HG03045 (cell line): ENCODE measurements around the gene HYAL3.
"Not testable (repeated sequence)": the region's sequence is repeated elsewhere in the genome, so short reads cannot be mapped to it uniquely, and the experiment has no call there.

Experiments
- ATAC-seq: cut with Tn5 transposase; IDR thresholded peaks from one replicate; pipeline ENCODE4 v1.9.1; 2021; ENCODE audit warnings: mild to moderate bottlenecking, moderate library complexity; ENCODE audit not compliant: unreplicated experiment

Gene HYAL3

GRCh38 chr3:50259432-50260026, 39.7 kb downstream of the HYAL3 start:
- peak; percentile 9 for ATAC-seq

- ATAC-seq = no peak
Measured at GRCh38 chr3:50258979-50259378, 40.2 kb downstream of the HYAL3 start.

- ATAC-seq = no peak
Measured at GRCh38 chr3:50258029-50258680, 41.0 kb downstream of the HYAL3 start.

DNA sequence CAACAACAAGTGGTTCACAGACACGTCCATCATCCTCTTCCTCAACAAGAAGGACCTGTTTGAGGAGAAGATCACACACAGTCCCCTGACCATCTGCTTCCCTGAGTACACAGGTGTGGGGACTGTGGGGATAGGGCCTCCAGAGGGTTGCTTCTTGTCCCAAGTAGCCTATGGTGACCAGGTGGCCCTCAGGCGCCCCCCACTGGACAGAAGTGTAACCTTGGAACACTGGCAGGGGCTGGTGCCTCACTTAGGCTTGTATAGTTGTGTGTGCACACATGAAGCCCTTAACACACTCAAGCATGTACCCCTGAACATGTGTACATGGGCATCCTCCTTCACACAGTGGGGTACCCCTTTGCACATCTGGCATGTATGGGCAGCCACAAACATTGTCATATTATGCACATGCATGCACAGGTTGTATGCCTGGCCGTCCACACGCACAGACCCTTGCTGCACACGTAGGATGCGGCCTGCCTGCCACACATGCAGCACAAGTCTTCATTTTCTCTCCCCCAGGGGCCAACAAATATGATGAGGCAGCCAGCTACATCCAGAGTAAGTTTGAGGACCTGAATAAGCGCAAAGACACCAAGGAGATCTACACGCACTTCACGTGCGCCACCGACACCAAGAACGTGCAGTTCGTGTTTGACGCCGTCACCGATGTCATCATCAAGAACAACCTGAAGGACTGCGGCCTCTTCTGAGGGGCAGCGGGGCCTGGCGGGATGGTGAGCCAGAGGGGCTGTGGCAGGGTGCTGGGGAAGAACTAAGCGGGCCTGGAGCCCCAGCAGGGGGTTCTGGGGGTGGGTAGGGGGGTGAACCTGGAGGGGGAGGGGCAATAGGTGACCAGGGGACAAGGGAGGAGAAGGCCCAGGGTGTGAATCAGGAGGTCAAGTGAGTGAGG, 42.0 kb downstream of the HYAL3 start:
- no peak for ATAC-seq

- ATAC-seq = no peak
Measured at GRCh38 chr3:50255251-50255615, 44.0 kb downstream of the HYAL3 start.

DNA sequence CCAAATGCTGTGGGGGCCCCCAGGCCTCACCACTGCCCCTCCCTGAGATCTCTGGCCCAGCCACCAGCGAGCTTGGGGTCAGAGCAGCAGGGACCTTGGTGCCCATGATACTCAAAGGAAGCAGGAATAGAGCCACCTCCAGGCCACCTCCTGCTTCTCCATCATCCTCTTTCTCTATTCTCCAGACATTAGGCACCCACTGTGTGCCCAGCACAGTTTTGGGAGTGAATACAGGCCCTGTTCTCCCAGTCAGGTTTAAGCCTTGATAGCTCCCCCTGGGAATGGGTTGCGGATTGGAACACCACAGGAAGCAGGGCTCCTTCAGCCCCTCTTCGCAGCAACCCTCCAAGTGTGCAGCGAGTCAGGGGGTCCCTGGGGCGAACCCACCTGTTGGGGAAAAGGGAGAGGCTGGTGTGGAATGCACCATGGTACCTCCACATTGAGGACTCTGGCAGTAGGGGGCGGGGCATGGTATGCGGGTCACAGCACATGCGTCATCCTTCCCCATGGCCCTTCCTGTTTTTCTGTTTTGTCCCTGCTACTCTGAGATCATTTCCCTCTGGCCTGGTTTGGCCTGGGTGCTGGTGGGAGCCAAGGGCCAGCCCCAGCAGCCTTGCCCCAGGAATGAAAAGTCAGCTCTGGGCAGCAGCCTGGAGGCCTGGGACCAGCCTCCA, 44.5 kb downstream of the HYAL3 start:
- no peak for ATAC-seq

DNA sequence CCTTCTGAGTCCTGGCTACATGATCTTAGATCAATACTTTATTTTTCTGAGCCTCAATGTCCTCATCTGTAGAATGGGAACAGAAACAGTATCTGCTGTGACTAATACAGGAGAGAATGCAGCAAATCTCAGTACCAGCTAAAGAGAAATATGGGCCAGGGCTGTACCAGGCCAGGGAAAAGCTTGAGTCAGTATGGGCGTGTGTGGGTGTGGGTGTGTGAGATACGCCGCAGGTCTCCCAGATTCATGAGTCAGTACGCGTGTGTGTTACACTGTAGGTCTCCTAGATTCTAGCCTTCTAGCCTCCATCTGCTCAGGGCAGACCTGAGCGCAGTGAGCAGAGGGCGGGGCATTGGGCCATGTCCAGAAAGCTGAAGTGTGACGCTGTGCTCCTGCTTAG, 48.0 kb downstream of the HYAL3 start:
- no peak for ATAC-seq

DNA sequence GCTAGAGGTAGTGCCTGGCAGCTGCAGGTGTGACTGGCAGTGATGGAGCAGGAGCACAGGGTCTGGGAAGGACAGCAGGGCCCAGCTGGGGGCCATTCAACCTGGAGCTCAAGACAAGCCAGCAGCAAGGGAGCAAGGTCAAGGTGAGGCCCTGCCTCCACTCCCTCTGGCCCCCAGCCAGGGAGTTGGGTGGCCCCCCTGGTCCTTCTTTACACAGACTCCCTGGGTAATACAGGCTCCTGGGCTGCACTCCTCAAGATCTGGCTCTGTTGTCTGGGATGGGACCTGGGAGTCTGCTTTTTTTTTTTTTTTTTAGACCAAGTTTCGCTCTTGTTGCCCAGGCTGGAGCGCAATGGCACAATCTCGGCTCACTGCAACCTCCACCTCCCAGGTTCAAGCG, 48.7 kb downstream of the HYAL3 start:
- no peak for ATAC-seq

DNA sequence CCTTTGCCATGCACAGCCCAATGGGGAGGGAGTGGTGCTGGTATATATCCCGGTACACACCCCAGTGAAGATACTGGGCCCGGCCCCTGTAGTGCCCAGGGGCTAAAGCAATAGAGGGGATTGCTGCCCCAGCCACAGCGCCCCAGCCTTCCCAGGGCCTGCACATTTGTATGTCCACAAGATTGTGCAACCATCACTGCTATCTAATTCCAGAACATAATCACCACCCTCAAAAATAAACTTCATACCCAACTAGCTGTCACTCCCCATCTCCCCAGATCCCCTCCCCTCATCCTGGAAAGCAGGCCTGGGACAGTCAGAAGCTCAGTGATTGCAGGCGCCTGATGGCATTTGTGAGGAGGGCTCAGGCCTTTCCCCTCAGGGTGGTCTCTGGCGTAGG, 49.7 kb downstream of the HYAL3 start:
- no peak for ATAC-seq

GRCh38 chr3:50248387-50248786, 50.8 kb downstream of the HYAL3 start:
- ATAC-seq = no peak

DNA sequence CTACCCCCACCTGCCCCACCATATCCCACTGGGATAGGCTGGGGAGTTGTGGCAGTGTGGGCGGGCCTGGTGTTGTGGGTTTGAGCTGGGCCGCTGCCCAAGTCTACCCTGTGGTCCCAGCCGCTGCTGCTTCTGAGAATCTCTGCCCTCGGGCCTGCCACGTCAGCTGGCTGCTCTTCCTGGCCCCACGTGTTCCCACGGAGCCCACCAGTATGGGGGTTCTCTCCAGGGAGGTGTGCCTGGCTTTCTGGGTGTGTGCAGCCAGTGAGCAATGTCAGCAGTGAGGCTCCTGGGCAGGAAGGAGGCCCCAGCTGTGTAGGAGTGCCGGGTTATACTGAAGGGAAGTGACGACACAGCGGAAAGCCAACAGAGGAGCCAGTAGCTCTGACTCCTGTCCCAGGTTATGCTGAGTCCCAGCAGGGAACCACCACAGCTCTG, 52.7 kb downstream of the HYAL3 start:
- ATAC-seq = peak; percentile 36

GRCh38 chr3:50245831-50246516, 53.2 kb downstream of the HYAL3 start:
- ATAC-seq = peak; percentile 60

GRCh38 chr3:50245251-50245745, 53.9 kb downstream of the HYAL3 start:
- no peak for ATAC-seq

GRCh38 chr3:50244813-50245212, 54.4 kb downstream of the HYAL3 start:
- ATAC-seq = not testable (repeated sequence)

DNA sequence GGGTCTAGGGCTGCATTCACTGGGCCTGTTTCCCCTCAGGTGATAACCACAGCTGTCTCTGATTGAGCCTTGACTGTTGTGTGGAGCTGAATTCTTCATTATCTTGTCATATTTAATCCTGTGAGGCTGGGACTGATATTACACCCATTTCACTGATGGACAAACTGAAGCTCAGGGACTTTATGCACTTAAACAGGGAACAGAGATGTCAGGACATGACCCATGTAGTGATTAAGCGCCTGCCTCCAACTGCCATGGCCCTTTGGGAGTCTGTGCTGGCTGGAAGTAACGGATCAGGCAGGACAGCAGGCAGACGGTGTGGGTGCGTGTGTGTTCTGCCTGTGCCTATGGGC, 55.7 kb downstream of the HYAL3 start:
- no peak for ATAC-seq

DNA sequence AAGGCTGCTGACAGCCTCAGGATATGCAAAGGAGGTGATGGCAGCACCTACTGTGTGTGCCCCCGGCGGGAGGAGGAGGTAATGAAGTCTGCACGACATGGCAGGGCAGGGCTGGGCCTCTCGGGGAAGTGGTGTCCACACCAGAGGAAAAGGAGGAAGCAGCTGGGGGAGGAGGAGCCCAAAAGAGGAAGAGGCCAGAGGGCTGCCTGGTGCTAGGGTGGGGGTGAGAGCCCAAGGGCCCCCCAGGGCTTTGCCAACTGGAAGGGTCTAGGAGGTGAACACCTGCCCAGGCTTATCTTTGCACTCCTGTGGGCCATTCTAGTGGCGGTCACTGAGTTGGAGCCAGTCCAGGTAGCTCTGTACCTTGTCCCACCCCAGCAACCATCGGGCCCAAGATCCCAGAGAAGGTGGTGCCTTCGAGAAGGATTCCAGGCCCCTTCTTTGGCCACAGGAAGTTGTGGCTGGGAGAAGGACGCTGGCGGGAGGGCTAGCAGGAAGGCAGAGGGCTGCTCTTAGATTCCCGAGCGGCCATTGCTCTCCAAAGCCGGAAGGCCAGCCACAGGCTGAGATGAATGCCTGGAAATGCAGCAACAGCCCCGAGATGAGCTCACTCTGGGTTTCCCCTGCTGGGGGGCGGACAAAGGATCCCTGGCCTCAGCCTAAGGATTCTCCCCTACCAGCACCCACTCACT, 56.2 kb downstream of the HYAL3 start:
- ATAC-seq = no peak
